ENCODE results near the gene ULBP1.
A peak's percentile ranks its signal among the peaks of the same experiment; 100 is the strongest.
"Not testable (repeated sequence)": the region's sequence is repeated elsewhere in the genome, so short reads cannot be mapped to it uniquely, and the experiment has no call there.

The ULBP1 gene

GRCh38 chr6:149977221-149977620 is 13.5 kb downstream of the ULBP1 start:
- no peak for DNase-seq (ENCODE audit: low spot score)

- no peak for DNase-seq (ENCODE audit: low spot score)
Measured at GRCh38 chr6:149978610-149979009, 14.9 kb downstream of the ULBP1 start.

DNA sequence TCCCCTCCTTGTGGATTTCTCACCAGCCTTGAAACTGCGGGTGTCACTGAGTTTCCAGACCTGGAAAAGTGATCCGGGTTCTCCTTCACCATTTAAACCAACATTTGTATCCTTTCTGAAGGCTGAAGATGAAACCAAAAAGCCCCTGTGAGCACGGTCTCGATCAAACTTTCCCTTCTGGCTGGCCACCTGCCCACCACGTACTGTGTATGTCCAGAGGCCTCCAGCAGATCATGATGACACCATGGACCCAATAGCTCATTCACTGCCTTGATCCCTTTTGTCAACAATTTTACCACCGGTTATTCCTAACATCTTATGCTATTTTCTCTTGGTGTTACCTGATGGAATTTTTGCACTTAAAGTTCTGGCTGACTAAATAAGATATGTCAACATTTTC is 15.6 kb downstream of the ULBP1 start:
- no peak for DNase-seq (ENCODE audit: low spot score)

DNA sequence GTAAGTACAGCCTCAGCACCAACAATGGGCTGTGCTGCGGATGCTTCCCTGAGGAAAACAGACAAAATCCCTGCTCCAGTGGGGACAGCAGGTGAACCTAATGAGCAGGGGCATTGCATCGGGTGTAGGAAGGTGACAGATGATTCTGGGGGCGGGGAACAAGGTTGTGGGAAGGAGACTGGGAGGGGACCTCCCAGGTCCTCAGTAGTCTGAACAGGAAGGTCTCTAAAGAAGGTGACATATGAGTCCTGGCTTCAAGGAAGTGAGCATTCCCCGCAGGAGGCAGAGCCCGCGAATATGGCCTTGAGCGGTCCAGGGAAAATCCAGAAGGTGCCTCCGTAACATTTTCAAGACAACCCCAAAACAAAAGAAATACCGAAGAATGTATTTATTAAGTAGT is 19.4 kb downstream of the ULBP1 start:
- DNase-seq (ENCODE audit: low spot score): no peak

DNA sequence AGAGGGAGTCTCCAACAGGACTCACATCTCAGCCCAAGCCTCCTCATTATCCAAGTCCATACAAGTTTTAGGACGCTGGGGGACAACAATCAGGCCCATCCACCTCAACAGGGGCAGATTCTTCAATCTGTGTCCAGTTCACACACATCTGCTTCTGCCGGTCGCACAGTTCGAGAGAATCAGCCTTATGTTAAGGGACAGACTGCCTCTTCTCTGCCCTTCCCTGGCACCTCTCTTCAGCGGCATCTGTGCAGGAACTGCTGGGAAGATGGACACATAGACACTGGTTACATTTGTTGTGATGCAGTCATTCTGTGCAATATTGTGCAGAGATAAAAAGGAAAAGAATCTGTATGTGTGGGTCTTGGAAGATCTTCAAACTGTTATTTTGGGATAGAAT is 21.0 kb downstream of the ULBP1 start:
- DNase-seq (ENCODE audit: low spot score): no peak

DNA sequence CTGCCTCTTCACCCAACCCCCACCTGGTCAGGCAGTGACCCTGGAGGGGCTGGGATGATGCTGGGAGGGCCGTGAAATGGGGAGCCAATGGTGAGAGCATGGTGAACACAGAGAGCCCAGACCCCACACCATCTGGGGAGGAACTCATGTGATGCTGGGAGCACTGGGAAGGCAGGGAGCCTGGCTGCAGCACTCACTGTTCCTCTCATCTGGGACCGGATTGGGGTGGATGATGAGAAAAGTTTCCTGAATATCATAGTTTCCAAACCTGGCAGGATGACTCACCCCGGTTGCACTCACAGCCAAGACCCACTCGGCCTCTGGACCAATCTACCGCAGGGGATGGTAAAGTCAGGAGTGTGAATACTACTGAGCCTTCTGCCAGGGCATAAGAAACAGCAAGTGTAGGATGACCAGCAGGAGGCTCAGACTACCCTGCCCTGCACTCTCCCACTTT is 21.8 kb downstream of the ULBP1 start:
- no peak for DNase-seq (ENCODE audit: low spot score)

GRCh38 chr6:149987602-149988107 is 23.9 kb downstream of the ULBP1 start:
- no peak for DNase-seq (ENCODE audit: low spot score)

DNA sequence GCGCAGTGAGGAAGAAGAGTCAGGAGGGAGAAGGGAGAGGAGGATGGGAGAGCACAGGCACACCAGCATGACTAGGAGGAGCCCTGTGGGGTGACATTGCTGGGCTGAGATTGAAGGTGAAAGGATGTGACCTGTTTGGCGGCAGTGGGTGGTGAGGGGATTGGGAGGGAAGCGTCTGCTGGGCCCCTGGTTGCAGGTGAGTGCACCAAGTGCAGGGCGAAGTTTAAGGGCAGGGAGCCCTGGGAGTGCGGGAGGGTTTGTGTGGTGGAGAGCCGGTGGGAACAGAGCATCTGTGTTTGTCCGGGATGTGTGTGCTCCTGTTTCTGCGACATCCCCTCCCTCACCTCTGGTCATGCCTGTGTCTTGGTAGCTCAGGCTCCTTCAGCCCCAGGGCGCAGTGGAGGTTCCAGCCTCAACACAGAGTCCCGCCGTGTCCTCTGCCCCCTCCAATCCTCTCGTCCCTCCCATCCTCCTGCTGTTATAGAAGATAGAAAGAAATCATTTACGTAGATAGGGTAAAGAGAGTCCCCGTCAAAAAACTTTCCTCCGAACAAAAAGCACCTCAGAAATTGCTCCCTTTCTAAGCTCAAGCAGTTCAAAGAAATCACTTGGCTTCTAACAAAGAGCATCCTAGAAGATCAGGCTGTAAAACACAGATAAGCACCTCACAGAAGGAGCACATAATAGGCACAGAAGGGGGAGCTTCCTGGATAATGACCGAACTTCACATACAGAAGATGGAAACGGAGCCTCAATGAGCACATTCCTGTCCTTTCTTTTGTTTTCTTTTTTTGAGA is 25.0 kb downstream of the ULBP1 start:
- no peak for DNase-seq (ENCODE audit: low spot score)

DNA sequence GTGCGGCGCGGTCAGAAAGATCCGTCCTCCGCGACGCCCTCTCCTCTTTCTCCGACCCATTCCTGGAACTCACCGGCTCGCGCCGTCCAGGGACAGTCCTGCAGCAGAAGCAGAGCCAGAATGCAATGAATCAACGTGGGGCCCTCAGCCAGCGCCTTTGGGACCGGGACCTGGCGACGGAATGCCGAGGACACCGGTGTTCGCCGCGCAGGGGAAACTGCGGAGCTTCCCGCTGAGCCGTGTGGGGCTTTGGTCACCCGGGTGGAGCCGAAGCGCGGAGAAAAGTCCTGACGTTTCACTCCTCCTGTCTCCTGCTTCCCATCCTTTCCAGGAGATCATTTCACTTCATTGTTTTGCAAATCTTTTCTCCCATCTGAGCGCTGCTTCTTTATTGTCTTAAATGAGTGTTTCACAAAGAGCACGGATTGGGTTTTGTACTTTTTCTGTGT is 26.5 kb downstream of the ULBP1 start:
- DNase-seq (ENCODE audit: low spot score): no peak

DNA sequence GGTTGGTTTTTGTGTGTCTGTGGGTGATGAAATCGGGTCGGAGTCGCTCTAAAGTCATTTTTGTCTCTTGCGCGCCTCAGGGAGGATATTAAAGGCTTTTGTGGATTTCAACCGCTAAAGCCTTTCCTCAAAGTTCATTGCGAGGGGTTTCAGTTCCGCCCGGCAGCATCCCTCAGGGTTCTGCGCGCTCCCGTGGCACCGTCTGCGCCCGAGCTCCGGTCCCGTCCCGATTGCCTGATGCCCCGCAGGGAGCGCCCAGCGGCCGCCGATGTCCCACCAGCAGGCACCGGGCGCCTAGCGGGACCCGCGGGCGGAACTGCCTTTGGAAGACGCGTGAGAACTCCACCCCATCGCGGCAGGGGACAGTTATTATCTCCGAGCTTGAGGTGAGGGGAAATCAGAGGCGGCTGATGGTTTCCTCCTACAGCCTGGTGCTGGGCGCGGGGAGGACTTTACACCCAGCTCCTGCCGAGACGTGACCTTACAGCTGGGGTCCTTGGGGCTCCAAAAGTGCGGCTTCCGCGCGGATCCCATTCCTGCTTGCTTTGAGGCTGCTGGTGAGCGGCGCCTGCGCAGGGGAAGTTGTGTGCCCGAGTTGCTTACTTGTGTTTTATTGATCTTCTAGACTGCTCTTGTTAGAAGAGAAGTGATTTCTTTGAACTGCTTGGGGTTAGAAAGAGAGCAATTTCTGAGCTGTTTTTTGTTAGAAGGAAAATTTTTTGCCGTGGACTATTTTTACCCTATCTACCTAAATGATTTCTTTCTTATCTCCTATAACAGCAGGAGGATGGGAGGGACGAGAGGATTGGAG is 27.1 kb downstream of the ULBP1 start:
- no peak for DNase-seq (ENCODE audit: low spot score)

DNA sequence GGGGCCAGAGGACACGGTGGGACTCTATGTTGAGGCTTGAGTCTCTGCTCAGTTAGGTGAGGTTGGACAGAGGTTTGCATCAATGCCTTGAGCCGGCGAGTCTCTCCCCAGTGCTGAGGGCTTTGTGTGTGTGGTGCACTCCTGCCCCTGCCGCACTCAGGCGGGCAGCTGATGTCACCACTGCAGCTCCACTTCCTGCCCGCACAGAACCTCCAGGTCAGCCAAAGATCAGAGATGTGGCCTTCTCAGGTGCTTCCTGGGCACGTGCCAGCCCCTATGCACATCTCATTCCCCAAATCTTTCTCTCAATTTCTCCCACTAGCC is 27.7 kb downstream of the ULBP1 start:
- not testable (repeated sequence) for DNase-seq (ENCODE audit: low spot score)

- DNase-seq (ENCODE audit: low spot score): no peak
Measured at GRCh38 chr6:149991838-149992237, 28.1 kb downstream of the ULBP1 start.

GRCh38 chr6:149995235-149995750 is 31.6 kb downstream of the ULBP1 start:
- no peak for DNase-seq (ENCODE audit: low spot score)

DNA sequence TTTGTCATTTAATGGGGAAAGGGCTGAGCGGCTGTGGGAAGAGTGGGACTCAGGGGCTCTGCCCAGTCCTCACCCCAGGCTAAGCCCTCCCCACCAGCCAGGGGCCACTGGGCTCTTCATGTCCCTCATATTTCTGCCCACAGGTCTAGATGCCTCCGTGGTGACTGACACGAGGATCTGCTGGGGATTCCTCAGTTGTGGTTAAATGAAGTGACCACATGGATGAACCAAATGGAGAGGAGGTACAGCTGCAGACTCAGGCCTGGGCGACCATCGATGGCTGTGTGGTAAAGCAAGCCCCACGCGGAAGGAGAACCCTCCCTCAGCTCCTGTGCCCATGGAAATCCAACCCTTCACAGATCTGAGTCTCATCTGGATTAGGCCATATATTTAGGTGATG is 32.2 kb downstream of the ULBP1 start:
- DNase-seq (ENCODE audit: low spot score): no peak

DNA sequence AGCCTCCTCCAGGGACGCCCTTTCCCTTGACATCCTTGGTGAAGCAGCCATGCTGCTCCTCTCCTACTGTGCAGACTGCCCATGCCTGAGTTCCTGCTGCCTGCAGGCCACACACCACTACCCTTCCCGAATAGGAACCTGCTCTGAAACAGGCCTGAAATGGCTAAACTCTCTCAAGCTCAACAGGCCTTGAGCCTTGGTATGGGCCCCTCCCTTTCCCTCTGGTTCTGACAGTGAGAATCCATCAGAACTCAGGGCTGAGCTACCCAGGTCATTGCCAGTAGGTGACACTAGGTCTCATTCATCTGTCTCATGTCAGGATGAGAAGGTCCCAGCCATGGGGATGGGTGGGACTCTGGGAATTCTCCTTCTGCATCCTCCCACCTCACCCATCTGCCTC is 35.9 kb downstream of the ULBP1 start:
- DNase-seq (ENCODE audit: low spot score): no peak

DNA sequence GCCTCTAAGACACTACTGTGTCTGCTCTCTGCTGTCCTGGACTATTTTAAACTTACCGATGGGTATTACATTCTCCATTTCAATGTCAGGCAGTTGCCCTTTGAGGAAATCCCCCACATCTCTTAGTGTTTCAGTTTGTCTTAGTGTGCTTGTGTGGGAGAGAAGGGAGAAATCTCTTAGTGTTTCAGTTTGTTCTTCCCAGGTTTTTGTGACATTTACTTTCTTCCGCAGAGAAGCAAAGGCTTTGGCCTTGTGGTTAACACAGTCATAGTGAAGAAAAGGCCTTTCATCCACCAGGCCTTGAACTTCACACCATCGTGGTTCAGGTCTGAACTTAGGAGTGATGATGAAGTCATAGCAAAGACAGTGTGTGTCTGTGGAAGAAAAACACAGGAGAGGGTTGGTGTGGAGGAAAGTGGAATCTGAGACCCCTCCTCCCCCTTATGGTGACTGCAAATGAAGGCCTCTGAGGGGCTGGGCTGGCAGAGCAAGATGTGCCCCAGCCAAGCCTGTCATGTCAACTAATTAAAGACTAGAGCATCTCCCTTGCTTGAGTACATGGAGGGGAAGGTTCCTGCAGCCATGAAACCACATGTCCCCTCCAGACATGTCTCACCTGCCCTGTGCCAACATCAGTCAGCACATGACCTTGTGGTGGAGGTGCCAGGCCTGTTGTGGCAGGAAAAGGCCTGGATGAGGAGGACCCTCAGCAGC is 37.7 kb downstream of the ULBP1 start:
- DNase-seq (ENCODE audit: low spot score): no peak

DNA sequence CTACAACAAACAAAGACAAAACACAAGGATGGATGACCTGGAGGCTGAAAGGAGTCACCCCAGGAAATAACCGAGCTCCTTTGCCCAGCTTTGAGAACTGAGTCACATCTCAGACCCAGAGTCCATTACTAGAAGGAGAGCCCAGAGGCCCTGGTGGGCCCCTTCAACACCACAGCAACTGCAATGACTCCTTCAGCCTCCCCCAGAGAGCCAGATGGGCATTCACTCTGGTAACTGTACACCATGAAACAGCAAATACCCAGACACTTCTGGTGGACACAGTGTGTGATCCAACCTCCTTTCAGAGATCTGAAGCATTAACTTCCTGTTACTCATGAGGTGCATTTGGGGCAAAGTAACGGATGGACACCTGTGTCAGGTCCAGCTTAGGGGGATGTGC is 39.0 kb downstream of the ULBP1 start:
- DNase-seq (ENCODE audit: low spot score): no peak

DNA sequence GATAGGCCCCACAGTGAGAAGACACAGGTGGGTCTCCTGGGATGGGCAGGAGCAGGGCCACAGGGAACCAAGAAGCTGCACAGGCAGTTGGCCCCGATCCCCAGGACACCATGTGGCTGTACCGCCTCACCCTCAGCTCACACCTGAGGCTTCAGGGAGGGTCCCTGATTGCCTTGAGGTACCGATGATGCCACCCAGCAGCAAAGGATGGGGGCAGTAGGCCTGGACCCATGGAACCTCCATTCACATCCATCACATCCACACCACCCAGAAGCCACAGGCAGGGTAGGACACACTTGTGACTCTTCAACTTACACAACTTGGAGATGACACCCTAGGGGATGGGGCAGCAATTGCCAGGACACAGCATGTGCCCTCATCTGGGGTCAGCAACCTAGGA is 39.9 kb downstream of the ULBP1 start:
- not testable (repeated sequence) for DNase-seq (ENCODE audit: low spot score)

DNA sequence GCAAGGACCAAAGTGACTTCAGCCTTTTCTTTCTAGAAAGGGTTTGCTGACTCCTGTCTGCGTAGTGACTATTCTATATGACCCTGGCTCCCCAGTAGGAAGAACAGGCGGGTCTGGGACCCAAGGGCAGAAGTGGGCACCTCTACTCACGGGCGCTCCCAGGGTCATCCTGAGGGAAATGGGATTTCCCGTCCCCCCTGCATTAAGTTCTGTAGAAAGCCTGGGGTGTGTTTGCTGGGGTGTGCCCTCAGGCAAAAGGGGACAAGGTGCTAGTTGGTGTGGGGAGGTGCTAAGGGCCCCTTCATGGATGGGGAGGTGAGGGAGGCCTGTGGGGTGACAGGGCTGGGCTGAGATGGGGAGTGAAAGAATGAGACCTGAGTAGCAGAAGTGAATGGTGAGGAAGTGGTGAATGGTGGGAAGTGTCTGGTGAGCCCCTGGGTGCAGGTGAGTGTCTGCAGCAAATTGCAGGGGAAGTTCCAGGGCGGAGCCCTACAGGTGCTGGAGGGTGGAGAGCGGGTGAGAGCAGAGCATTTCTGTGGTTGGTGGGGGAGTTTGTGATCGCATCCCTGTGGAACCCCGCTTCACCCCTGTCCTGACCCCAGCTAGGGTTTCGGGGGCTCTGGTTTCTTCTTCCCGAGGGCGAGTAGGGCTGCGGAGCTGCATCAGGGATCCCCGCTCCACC is 40.5 kb downstream of the ULBP1 start:
- DNase-seq (ENCODE audit: low spot score): no peak

GRCh38 chr6:150004783-150005717 is 41.3 kb downstream of the ULBP1 start:
- DNase-seq (ENCODE audit: low spot score): peak; percentile 92

All from COLO829 (cell line).